SK-MEL-5 (cell line): Measurements from ENCODE around the gene CCNK. TPM values are rescaled to one million over a fixed set of nuclear protein-coding genes. Genes with fewer than 3 reads are reported as not detected.

Experiments used
- DNase-seq: peaks from one replicate; pipeline ENCODE4 v3.0.0-alpha.2; 2016; ENCODE audit warnings: low read depth, low spot score
- in situ Hi-C: cut with HindIII; loops from 2 replicates; pipeline ENCODE4 v1.10.0; 2016; ENCODE audit warnings: low sequenced_read_pairs, high pct_unique_total_duplicates, low pct_unique_long_range_greater_than_20kb
- polyA plus RNA-seq, 2 experiments: library from polyadenylated mRNA; depleted of rRNA; stranded (reverse); fragments of >200 nt; gene quantifications; 2 replicates each; pipeline ENCODE4 v1.2.3, GENCODE V29; 2015
- total RNA-seq: library from RNA; depleted of rRNA; stranded (reverse); fragments of >200 nt; shearing (Covaris generic); gene quantifications from 2 replicates; pipeline ENCODE4 v1.2.3, GENCODE V29; 2014; rRNA removed

CCNK gene
- 21.7 and 22.0 TPM in 2 replicates for total RNA-seq
- 43.4 and 53.9 TPM in 2 replicates for polyA plus RNA-seq (2015; cell fraction: cytosol; rRNA removed)
- 24.0 and 30.5 TPM in 2 replicates for polyA plus RNA-seq (2015; cell fraction: nucleus; rRNA removed)

DNA sequence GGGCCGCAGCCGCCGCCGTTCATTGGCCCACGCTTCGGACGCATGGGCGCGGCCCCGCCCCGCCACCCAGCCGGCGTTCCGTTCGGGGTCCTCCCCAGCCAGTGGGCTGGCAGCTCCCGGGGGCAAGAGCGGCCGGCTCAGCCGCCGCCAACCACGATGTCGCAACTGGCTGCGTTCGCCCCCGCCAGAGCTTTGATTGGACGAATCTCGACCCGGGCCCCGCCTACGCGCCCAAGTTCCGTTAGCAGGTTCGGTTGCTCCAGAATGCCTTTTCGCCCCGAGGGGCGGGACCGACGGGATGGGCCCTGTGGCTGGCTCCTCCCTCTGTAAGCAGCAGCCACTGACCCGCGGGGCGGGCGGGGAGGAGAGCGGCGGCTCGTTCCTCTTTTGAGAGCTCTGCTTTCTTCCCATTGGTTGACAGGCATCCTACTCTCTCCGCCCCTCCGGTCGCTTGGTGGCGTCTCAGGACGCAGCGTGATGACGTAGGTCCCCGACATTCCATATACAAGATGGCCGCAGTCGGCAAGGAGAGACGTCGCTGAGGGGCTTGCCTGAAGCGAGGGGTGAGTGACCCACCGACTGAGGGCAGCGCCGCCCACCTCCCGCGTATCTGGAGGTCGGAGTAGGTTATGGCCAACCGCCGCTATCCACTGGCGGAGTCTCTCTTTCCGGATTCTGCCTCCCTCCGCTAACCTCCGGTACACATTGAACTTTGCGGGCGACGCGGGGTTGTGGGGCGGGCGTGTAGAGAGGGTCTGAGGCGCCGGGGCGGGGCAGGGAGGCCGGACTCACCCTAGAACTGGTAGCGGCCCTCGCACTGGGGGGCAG, at the start of gene CCNK:
TSS of gene CCNK (plus strand) at position 493 of the 828 bp plus-strand sequence. CDS start 11,269 bp downstream, outside the sequence.
- in situ Hi-C loops = no loop called here
- DNase-seq = peak; percentile 100

DNA sequence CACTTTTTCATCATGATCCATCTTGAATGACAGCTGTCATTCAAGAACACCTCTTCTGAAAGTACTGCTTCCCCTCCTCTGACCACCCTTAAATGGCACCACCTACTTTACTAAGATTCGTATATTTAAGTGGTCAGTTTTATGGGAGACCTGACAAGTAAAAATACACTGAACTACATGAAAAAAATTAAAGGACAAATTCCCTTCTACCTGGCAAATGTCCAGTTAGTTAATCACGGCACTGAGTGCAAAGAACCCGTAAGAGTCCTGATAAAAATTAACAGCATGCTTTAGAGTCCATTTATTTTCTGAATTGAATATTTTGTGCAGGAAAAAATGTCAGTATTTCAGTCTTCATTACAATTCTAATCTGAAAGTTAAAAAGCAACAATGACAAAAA, 49.2 kb upstream of the CCNK start:
- in situ Hi-C loops = no loop called here
- DNase-seq = no peak

DNA sequence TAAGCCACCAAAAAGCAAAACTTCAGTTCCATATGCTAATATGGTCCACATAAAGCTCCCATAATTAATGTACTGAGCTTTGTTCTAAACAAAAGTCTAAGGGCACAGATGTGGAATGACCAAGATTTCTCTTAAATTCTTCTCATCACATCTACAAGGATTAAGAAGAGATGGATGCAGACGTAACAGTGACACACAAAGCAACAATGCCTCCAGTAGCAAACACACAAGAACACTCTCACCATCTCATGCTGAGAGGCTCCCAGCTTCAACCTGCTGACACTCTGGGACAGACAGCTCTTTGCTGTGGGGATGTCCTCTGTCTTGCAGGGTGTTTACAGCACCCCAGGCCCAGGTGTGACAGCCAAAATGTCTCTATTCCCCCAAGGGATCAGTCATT, 48.7 kb upstream of the CCNK start:
- in situ Hi-C loops = no loop called here
- no peak for DNase-seq

DNA sequence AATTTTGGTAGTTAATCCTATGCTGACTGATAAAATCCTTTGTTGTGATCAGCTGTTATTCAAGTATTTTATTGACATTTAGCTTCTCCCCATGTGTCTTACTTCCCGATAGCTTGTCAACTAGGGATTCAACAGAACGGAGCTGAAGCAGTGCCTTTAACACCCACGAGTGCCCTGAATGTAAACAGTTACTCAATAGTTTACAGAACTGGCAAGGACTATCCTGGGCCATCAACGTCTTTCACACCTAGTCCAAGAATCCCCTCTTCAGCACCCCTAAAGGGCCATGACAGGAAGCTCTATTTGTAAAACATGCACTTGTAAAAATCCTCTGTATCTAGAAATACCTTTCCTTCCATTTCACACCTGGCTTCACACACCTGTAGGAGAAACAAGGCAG, 45.9 kb upstream of the CCNK start:
- in situ Hi-C loops = no loop called here
- DNase-seq = no peak

DNA sequence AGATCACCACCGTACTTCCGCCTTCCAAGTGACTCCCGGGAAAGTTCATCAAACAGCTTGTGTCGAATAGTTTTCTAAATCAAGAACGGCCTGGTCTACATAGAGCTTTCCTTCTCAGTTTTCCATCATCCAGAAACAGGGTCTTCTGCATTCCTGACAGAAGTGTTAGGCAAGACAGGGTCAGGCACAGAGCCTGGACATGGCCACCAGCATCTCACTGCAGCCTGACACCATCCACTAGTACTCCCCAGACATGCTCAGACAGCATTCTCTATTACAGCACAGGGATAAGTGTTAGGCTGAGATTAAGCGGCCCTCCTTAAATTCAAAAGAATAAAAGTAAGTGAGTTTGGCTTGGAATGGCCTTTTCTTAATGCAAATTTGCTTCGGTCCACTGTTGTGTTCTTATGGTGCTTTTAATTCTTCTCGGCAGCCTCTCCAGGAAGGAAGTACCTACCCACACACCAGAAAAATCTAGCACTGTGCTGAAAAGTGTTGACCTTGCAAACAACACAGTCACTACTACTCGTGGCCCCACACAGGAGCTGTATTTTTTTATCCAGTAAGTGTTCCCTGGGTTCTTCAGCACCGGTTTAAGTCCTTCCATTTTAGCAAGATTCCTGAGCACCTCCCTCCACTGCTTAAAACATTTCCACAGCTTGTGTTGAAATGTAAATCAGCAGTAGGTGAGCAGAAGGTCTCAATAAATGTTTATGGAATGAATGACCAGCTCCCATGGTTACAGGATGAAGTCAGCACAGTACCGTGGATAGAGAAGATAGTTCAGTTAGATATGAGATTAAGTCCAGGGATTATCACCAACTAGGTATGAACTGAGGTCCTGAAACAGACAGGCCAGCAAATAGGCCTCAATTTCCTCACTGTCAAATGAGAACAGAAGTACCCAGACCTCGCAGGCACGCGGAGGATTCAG, 44.7 kb upstream of the CCNK start:
- in situ Hi-C loops = no loop called here
- DNase-seq = no peak

DNA sequence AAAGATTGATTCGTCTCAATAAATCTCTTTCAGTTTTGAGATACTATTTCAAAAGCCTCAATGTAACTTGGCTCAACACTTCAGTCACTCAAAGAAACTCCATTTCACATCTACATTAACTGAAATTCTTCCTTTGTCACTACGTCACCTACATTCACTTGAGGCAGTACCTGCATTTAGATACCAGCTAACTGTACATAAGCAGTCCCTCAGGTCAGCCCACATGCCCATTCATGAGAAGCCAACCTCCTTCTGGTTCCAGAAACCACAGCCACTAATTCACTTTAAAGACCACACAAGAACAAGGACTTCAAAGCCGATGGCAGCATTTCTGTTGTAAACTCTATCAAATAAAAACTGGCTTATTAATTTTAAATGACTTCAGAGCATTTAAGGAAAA, 43.5 kb upstream of the CCNK start:
- DNase-seq = no peak
- in situ Hi-C loops = no loop called here

DNA sequence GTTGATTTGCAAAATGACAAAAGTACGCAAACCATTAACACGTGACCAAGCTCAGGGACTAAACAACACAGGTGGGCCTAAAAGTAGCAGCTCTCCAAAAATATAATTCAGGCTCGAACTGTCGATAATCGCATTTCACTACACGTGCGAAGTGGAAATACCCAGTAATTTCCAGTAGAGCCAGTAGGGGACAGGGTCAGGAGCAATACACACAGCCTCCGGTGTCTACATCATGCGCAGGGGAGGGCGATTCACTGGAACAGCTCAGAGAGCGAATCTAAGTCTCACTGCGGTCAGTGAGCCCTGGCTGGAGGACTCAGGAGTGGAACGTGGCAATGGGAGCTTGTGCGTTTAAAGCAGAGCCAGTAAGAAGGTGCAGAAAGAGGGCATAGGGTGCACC, 40.9 kb upstream of the CCNK start:
- in situ Hi-C loops = no loop called here
- no peak for DNase-seq

DNA sequence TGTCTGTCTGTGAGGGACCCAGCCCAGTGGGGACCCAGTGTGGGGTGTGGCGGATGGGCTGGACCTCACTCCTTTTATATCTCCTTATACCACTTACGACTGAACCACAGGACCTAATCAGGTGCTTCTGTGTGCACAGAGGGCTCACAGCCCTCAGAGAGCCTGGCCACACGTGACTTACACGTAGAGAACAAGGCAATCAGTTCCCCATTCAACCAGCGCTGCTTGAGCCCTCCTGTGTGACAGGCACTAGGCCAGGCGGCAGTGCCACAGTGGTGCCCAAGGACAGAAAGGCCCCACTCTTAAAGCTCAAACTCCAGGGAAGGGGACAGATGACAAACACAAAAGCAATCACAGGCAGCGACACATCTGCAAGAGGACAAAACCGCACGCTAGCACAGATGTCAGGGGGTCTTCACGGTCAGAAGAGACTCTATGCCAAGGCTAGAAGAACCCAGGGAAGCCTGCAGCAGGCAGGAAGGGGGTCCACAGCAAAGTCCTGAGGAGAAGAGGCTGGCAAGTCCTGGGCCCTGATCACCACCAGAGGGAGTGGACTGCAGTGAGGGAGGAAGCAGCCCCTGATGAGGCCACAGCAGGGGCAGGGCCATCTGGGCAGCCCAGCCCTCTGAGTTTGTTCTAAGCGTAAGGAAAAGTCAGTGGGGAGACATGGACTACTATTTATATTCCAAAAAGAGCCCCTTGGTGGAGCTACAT, 39.9 kb upstream of the CCNK start:
- peak; percentile 14 for DNase-seq
- in situ Hi-C loops = no loop called here

DNA sequence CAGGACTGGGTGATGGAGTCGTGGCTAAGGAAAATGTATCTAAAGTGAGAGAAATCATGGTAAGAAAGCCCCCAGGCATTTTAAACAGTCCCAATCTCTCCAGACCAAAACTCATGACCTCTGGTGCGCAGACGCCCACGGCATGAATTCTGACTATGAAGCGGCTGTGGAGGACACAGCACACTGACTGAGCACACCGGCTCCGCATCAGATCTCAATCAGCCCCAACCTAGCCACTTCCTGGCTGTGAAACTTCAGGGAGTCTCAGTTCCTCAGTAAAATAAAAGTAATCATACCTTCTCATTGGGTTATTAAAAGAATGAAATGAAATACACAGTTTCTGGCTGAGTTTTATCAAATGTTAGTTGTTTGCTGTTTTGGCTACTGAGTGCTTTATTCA, 39.3 kb upstream of the CCNK start:
- in situ Hi-C loops = no loop called here
- no peak for DNase-seq

DNA sequence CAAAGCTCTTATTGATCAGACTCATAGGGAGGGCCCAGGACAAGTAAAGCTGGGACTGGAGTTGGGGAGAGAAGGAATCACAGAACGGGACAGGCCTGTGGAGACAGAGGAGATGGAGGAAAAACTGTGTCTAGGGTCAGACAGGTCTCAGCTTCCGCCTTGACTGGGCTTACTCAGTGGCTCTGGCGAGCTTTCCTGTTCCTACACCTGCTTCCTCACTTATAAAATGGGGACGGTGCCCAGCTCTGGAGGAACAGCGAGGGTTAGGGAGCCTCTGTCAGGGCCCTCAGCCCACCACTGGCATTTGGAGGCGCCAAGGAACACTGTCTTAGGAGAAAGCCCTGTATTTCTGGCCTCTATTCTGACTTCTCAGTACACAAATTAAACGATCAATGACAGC, 35.3 kb upstream of the CCNK start:
- DNase-seq = no peak
- in situ Hi-C loops = no loop called here

DNA sequence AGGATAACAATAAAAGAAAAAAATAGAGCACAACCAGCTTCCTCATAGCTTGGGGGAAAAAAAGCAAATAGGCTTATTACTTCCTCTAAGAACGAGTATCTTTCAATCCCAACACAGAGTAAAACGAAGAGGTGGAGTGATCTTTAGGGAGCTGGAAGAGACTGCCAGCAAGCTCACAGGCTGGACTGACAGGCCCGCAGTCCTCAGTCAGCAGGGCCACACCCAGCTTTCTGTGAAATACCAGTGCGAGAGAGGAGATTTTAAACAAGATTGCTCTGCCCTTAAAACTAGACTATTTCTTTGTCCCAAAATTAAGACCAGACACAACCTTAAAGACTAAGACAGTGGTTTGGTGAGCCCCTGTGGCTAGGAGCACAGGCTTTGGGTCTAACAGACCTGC, 33.5 kb upstream of the CCNK start:
- DNase-seq = no peak
- in situ Hi-C loops = no loop called here

DNA sequence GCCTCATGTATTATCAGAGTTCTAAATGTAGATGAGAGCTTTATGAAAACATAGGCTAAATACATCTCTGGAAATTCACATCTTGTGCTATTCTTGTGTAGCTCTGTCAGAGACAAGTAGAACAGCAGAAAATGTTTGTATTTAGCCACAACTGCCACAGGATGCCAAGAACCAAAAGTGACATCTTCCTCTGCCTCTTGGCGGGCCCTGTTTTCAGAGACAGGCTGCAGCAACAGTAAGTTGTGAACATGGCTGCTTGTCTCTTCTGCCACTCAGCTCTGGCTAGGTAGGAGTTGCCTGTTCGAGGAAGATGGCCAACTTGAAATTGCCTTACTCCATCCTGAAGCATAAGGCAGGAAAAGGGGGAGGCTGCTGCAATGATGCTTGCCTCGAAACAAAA, 30.9 kb upstream of the CCNK start:
- DNase-seq = no peak
- in situ Hi-C loops = no loop called here

DNA sequence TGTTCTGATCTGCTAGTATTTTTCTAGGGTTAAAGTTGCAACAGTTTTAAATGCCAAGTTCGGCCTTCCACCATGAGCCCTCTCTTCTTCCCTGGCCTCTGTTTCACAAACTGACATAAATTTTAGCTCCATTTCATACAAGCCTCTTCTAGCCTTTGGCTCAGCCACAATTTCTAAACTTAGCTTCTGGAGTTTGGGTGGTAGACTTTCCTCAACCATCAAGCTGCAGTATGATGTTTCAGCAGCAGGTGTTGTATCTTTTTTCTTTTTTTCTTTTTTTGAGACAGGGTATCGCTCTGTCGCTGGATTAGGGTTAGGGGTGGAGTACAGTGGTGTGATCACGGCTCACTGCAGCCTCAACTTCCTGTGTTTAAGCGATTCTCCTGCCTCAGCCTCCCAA, 30.0 kb upstream of the CCNK start:
- in situ Hi-C loops = no loop called here
- no peak for DNase-seq

DNA sequence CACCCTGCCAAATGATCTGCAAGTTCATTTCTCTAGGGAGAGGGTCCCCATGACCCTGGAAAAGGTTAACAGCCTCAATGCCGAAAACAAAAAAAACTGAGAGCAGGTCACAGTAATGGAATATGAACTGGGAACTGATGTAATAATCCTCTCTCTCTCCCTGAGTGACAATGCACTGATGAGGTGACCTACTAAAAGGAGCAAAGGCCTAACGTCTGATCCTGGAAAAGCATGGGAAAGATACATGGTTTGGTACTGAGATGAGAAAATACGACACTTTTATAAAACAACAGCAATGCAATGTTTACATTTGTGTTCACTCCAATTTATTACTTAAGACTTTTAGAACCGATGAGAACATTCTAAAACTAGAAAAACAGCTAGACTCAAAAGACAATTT, 28.2 kb upstream of the CCNK start:
- in situ Hi-C loops = no loop called here
- DNase-seq = no peak

DNA sequence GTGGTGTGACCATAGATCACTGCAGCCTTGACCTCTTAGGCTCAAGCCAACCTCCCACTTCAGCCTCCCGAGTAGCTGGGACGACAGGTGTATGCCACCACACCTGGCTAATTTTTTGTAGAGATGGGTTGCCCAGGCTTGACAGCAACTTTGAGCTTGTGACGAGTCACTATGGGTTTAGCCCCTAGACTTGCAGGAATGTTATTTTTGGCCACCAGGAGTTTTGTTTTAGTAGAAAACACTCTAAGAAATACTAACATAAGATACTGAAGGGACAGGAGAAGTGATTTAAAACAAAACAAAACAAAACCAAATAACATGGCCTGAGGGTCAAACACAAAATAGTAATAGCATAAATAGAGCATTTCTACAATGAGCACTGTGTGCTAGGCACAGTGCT, 27.0 kb upstream of the CCNK start:
- DNase-seq = no peak
- in situ Hi-C loops = no loop called here

DNA sequence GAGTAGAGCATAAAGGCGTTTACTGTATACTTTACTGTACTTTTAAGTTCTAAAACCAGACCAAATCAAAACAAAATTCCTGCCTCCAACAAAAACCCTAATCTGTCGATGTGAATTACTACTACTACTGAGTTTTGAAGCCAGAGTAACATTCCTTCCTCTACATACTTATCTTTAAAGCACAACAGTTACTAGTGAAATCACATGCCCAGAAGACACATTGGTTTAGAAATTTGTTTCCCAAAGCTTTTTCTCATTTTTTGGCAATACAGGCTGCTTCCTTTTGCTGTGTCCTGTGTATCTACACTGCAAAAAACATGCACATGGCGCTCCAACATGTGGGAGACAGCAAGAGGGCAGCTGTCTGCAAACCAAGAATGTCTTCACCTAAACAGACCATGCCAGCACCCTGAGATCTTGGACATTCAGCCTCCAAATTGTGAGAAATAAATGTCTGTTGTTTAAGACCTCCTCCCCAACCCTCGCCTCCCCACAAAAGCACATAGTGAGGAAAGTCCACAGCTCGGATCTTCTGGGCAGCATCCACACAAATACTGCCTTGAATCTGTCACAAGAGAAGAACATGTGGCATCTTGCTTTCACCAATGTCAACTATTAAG, 21.6 kb upstream of the CCNK start:
- DNase-seq = no peak

DNA sequence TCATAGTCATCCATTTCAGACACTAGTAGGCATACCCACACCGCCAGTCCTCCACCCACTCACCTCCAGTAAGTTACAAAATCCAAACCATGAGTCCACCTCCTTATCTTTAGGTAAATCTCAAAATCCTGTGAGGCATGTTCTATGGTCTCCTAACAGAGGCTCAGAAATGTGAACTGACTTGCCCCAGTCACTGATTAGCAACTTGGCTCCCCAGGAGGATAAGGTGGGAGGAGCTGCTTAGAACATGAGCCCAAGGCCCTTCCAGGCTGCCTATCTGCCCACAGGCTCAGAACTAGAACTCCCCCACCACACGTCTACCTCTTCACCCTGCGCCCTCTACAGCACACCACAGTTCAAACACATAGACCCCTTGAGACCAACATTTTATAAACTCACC, 20.4 kb upstream of the CCNK start:
- DNase-seq = no peak
- in situ Hi-C loops = no loop called here

More for the DNA sequence above, 21.6 kb upstream of the CCNK start:
- in situ Hi-C loops = no loop called here
